A549 (cell line): ENCODE data around the gene KIAA0753. TPM values are rescaled to one million over a fixed set of nuclear protein-coding genes. Genes with fewer than 3 reads are reported as not detected.
A peak's percentile ranks its signal among the peaks of the same experiment; 100 is the strongest.

Source experiments
- ATAC-seq, 2 experiments: fragments of 200-7000 bp in 1 of 2; fragments of >200 bp in 1 of 2; cut with Nextera tagmentation in 1 of 2; cut with Tn5 transposase in 1 of 2; 3 replicates each; pipeline versions ENCODE4 v1.8.0 to v1.9.1; 2018 to 2020; ENCODE audit warnings: mild to moderate bottlenecking in 1 of 2, moderate library complexity in 1 of 2
- CTCF ChIA-PET: fragments of 300-600 bp; sonication (Branson Sonifier 250); formaldehyde crosslinking; extraction: SDS; loops from one replicate; lab custom pipeline; 2021; ENCODE audit warnings: antibody characterized with exemption, inconsistent platforms; lab: Yijun Ruan, JAX
- POLR2A ChIA-PET: fragments of 350-600 bp; formaldehyde crosslinking; extraction: SDS; loops from one replicate; lab custom pipeline; 2021; ENCODE audit warnings: antibody characterized with exemption, inconsistent platforms; lab: Yijun Ruan, JAX
- DNase-seq, 2 experiments: peaks; one replicate each; pipeline versions ENCODE4 v3.0.0 to v3.0.0-alpha.2; 2011 to 2016; ENCODE audit warnings: low read depth in 1 of 2, low spot score in 1 of 2
- FAIRE-seq: peaks from 2 replicates; lab custom pipeline; 2011; peaks lifted over from hg19 to GRCh38; lab: Jason Lieb, UNC
- H3K27ac ChIP-seq, 2 experiments: fragments of >200 bp; sonication (Bioruptor Twin); formaldehyde crosslinking; 3 replicates each; pipeline ENCODE4 v1.5.1; 2016 to 2017
- H3K4me1 ChIP-seq: fragments of >200 bp; sonication (Bioruptor Twin); formaldehyde crosslinking; 3 replicates; pipeline ENCODE4 v1.6.1; 2016
- H3K4me2 ChIP-seq: fragments of >200 bp; sonication (Bioruptor Twin); formaldehyde crosslinking; 3 replicates; pipeline ENCODE4 v1.6.1; 2016
- H3K4me3 ChIP-seq: fragments of >200 bp; sonication (Bioruptor Twin); formaldehyde crosslinking; 3 replicates; pipeline ENCODE4 v1.5.1; 2016
- H3K9me3 ChIP-seq: fragments of >200 bp; sonication (Bioruptor Twin); formaldehyde crosslinking; 3 replicates; pipeline ENCODE4 v1.6.1; 2016
- BHLHE40 ChIP-seq: IDR thresholded peaks from 2 replicates; pipeline ENCODE4 v1.6.1; 2012; ENCODE audit warnings: low read depth, low read length, inconsistent platforms
- CEBPB ChIP-seq, 2 experiments: fragments of >200 bp in 1 of 2; sonication (Bioruptor Twin) in 1 of 2; formaldehyde crosslinking in 1 of 2; IDR thresholded peaks; 2 replicates each; pipeline ENCODE4 v1.6.1; 2012 to 2016
- CHD2 ChIP-seq: fragments of 150-350 bp; IDR thresholded peaks from 2 replicates; pipeline ENCODE4 v1.6.1; 2014; ENCODE audit warnings: low read length; ENCODE audit not compliant: partially characterized antibody
- EP300 ChIP-seq, 2 experiments: fragments of >200 bp; sonication (Bioruptor Twin); formaldehyde crosslinking; IDR thresholded peaks; 2 replicates in 1 of 2; 3 replicates in 1 of 2; pipeline ENCODE4 v1.6.1; 2016 to 2017
- ESRRA ChIP-seq: fragments of 150-350 bp; IDR thresholded peaks from 2 replicates; pipeline ENCODE4 v1.6.1; 2014; ENCODE audit warnings: mild to moderate bottlenecking, low read length, borderline replicate concordance
- GATA3 ChIP-seq: IDR thresholded peaks from 2 replicates; pipeline ENCODE4 v1.6.1; 2012; ENCODE audit warnings: borderline replicate concordance
- KDM5A ChIP-seq: fragments of 200-600 bp; sonication (generic); IDR thresholded peaks from 2 replicates; pipeline ENCODE4 v1.6.1; 2016; ENCODE audit warnings: antibody characterized with exemption, mild to moderate bottlenecking
- MAFK ChIP-seq: fragments of 450-650 bp; IDR thresholded peaks from 2 replicates; pipeline ENCODE4 v1.6.1; 2014; ENCODE audit not compliant: partially characterized antibody
- MAZ ChIP-seq: fragments of 150-350 bp; IDR thresholded peaks from 2 replicates; pipeline ENCODE4 v1.6.1; 2014; ENCODE audit warnings: antibody characterized with exemption, low read depth, low read length, borderline replicate concordance
- NFE2L2 ChIP-seq: fragments of 150-350 bp; conservative IDR thresholded peaks from 2 replicates; pipeline ENCODE4 v1.6.1; 2014; ENCODE audit warnings: low read length
- POLR2AphosphoS2 ChIP-seq: conservative IDR thresholded peaks from 2 replicates; pipeline ENCODE4 v1.6.1; 2012; ENCODE audit warnings: low read length, improper control_type of control experiment, inconsistent platforms
- RNF2 ChIP-seq: fragments of 200-600 bp; sonication (generic); IDR thresholded peaks from 2 replicates; pipeline ENCODE4 v1.6.1; 2016; ENCODE audit warnings: low read depth, mild to moderate bottlenecking, antibody characterized with exemption, moderate library complexity, borderline replicate concordance
- TP53 ChIP-seq: fragments of 250-450 bp; sonication (Bioruptor Pico); IDR thresholded peaks from 2 replicates; pipeline ENCODE4 v1.5.0; 2021; ENCODE audit warnings: mild to moderate bottlenecking, moderate library complexity
- ZNF302 ChIP-seq: fragments of 250-450 bp; sonication (Bioruptor Pico); IDR thresholded peaks from 2 replicates; pipeline ENCODE4 v1.9.0; 2021; ENCODE audit warnings: inconsistent platforms, mild to moderate bottlenecking, moderate library complexity
- WGBS: methylation state at CpG from one replicate; pipeline ENCODE4 v1.1.6; 2017; ENCODE audit errors: missing lambda C conversion rate; 5-methylcytosine and 5-hydroxymethylcytosine counted together
- polyA plus RNA-seq, 4 experiments: library from polyadenylated mRNA; depleted of rRNA in 3 of 4; stranded (reverse); fragments of >200 nt; fragmentation: RNase III in 1 of 4; extraction: RNeasy Plus Mini Kit Qiagen cat#74134 plus additional on column Dnase treatment in 1 of 4; gene quantifications; 2 replicates in 3 of 4; 3 replicates in 1 of 4; pipeline ENCODE4 v1.2.3, GENCODE V29; 2011 to 2017
- TF ChIP-seq, protein P1 (sequence below): fragments of 250-450 bp; sonication (Bioruptor Pico); IDR thresholded peaks from 2 replicates; pipeline ENCODE4 v1.5.0; 2021; ENCODE audit warnings: mild to moderate bottlenecking, moderate library complexity, borderline replicate concordance
- TF ChIP-seq, protein P2 (sequence below): fragments of 200-600 bp; sonication (generic); IDR thresholded peaks from 2 replicates; pipeline ENCODE4 v1.6.1; 2016; ENCODE audit warnings: antibody characterized with exemption, mild to moderate bottlenecking, moderate library complexity
- TF ChIP-seq, protein P3 (sequence below): fragments of 250-450 bp; sonication (Bioruptor Pico); IDR thresholded peaks from 2 replicates; pipeline ENCODE4 v1.5.0; 2020; ENCODE audit warnings: low read depth, mild to moderate bottlenecking, moderate library complexity

Gene KIAA0753
- polyA plus RNA-seq, 2 of the 4 experiments (the other 2 are of a cell fraction): 13.6 to 15.2 TPM

DNA sequence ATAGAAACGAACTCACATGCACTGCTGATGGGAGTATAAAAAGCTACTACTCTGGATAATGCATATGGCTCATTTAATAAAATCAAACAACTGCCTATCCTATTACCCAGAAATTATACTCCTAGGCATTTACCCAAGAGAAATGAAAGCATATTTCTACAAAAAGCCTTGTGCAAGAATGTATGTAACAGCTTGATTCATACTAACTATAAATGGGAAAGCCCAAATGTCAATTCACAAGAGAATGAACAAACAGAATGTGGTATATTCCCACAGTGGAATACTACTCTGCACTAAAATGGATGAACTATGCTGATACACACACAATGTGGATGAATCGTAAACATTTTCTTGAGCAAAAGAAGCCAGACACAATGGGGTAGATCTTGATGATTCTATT, 38.4 kb downstream of the KIAA0753 start:
- POLR2A ChIA-PET: no interaction called here
- CTCF ChIA-PET: interaction anchor here (0.7 to 1.5 kb wide), 3 partner anchors 54 to 129 kb away, joined by 3 to 5 read pairs (median 3); no protein-coding TSS in a partner anchor
- no peak overlapping the region for H3K4me2 ChIP-seq
- ATAC-seq (no peak), DNase-seq (no peak), FAIRE-seq (peak; percentile 46)
- H3K4me1 ChIP-seq: peaks cover 42% of the 10 kb centered on the region
- 95% methylated on average over 2 of the region's 2 CpGs for WGBS
- no peaks in the 10 kb centered on the region for H3K9me3 ChIP-seq
- H3K4me3 ChIP-seq: no peak overlapping the region
- TF ChIP-seq CHD2 (no peak), POLR2AphosphoS2 (no peak), NFE2L2 (no peak), TP53 (no peak), ESRRA (no peak), BHLHE40 (no peak), MAZ (no peak), CEBPB (IDR thresholded peaks at IDR 0.05) (no peak), ZNF302 (no peak)
- TF ChIP-seq, protein P1, sequence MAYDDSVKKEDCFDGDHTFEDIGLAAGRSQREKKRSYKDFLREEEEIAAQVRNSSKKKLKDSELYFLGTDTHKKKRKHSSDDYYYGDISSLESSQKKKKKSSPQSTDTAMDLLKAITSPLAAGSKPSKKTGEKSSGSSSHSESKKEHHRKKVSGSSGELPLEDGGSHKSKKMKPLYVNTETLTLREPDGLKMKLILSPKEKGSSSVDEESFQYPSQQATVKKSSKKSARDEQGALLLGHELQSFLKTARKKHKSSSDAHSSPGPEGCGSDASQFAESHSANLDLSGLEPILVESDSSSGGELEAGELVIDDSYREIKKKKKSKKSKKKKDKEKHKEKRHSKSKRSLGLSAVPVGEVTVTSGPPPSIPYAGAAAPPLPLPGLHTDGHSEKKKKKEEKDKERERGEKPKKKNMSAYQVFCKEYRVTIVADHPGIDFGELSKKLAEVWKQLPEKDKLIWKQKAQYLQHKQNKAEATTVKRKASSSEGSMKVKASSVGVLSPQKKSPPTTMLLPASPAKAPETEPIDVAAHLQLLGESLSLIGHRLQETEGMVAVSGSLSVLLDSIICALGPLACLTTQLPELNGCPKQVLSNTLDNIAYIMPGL (CRISPR knock-in tag): no peak
- TF ChIP-seq, protein P2, sequence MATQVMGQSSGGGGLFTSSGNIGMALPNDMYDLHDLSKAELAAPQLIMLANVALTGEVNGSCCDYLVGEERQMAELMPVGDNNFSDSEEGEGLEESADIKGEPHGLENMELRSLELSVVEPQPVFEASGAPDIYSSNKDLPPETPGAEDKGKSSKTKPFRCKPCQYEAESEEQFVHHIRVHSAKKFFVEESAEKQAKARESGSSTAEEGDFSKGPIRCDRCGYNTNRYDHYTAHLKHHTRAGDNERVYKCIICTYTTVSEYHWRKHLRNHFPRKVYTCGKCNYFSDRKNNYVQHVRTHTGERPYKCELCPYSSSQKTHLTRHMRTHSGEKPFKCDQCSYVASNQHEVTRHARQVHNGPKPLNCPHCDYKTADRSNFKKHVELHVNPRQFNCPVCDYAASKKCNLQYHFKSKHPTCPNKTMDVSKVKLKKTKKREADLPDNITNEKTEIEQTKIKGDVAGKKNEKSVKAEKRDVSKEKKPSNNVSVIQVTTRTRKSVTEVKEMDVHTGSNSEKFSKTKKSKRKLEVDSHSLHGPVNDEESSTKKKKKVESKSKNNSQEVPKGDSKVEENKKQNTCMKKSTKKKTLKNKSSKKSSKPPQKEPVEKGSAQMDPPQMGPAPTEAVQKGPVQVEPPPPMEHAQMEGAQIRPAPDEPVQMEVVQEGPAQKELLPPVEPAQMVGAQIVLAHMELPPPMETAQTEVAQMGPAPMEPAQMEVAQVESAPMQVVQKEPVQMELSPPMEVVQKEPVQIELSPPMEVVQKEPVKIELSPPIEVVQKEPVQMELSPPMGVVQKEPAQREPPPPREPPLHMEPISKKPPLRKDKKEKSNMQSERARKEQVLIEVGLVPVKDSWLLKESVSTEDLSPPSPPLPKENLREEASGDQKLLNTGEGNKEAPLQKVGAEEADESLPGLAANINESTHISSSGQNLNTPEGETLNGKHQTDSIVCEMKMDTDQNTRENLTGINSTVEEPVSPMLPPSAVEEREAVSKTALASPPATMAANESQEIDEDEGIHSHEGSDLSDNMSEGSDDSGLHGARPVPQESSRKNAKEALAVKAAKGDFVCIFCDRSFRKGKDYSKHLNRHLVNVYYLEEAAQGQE: no peak
- H3K27ac ChIP-seq: no peak overlapping the region

DNA sequence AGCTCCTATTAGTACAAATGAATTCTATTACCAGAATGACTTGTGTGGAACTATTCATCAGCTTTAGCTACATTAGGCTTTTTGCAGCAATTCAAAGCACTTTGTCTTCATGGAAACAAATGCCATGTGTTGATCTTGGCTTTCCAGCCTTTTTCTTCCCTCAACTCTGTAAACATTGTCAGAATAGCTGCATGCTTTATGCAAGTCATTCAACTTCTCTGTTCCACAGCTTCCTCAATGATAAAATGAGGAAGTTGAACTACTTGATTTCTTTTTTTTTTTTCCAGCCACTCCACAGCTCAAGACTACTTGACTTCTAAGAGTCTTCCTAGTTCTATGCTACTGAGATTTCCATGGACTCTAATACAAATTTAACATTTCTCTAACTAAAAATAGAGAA, 41.1 kb downstream of the KIAA0753 start:
- H3K9me3 ChIP-seq: no peaks in the 10 kb centered on the region
- ChIA-PET POLR2A (no interaction called here), CTCF (interaction anchor here (0.7 to 2.5 kb wide), 4 partner anchors 11 to 1180 kb away, joined by 3 to 25 read pairs (median 4); no protein-coding TSS in a partner anchor)
- H3K4me1 ChIP-seq: peaks cover 42% of the 10 kb centered on the region
- H3K4me3 ChIP-seq: no peak overlapping the region
- ATAC-seq: peak in 1 of 2 experiments; percentile 55; a peak in 3 of 6 replicates
- TF ChIP-seq, protein P2: no peak
- no peak for TF ChIP-seq KDM5A
- peak; percentile 42; the same call in 1 of the 2 replicates for TF ChIP-seq NFE2L2
- no peak for TF ChIP-seq GATA3
- TF ChIP-seq EP300 (IDR thresholded peaks at IDR 0.05): no peak
- TF ChIP-seq RNF2: no peak
- TF ChIP-seq, protein P3, sequence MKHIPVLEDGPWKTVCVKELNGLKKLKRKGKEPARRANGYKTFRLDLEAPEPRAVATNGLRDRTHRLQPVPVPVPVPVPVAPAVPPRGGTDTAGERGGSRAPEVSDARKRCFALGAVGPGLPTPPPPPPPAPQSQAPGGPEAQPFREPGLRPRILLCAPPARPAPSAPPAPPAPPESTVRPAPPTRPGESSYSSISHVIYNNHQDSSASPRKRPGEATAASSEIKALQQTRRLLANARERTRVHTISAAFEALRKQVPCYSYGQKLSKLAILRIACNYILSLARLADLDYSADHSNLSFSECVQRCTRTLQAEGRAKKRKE (CRISPR knock-in tag): no peak
- peak; percentile 40 for TF ChIP-seq MAFK
- peak; percentile 39 for FAIRE-seq
- H3K4me2 ChIP-seq: peak overlapping the region; percentile 15; the same call in 1 of the 3 replicates
- peak in 1 of 2 experiments; percentile 55 for DNase-seq
- peak overlapping the region; percentile 3 to 39; a peak in 2 of 6 replicates for H3K27ac ChIP-seq
